ENCODE measurements around the gene ZNF575. TPM values are rescaled to one million over a fixed set of nuclear protein-coding genes. Genes with fewer than 3 reads are reported as not detected.
"Not testable (repeated sequence)": the region's sequence is repeated elsewhere in the genome, so short reads cannot be mapped to it uniquely, and the experiment has no call there.

Gene ZNF575
- total and polyA plus RNA-seq, 10 of the 15 experiments (the other 5 are each of a cell fraction or from before 2014, with no cell fraction given) = 0.18 to 2.8 (median 0.75) TPM

- ATAC-seq (no peak), DNase-seq (ENCODE audit: low read depth, low spot score) (no peak), FAIRE-seq (no peak)
- peaks cover 3% of the 10 kb centered on the region; the same call in 1 of the 2 replicates for H3K4me1 ChIP-seq (ENCODE audit: control insufficient read depth, insufficient read depth, low read length)
- no peaks in the 10 kb centered on the region for H3K27me3 ChIP-seq (replicated peaks in 1 of 2; ENCODE audit: control insufficient read depth in 2 of 2, insufficient read depth in 2 of 2, low read length in 1 of 2)
- H4K20me1 ChIP-seq (ENCODE audit: control insufficient read depth, insufficient read depth) = no peaks in the 10 kb centered on the region
- ChIA-PET SMC1A (ENCODE audit: uncharacterized antibody, unreplicated experiment) (interaction anchor here (3.4 to 6.9 kb wide), 2 partner anchors 18 to 76 kb away, joined by 11 to 194 read pairs; partner anchors contain the start of gene PHLDB3), POLR2A (no interaction called here), RAD21 (ENCODE audit: unreplicated experiment) (interaction anchor here (0.7 to 1.8 kb wide), 3 partner anchors 19 to 76 kb away, joined by 3 to 7 read pairs (median 4); no protein-coding TSS in a partner anchor), CTCF (interaction anchor here (4.0 to 9.3 kb wide), 4 partner anchors 18 to 91 kb away, joined by 11 to 393 read pairs (median 33); partner anchors contain the start of gene PHLDB3)
- BruUV-seq (replicated peaks) = no TSS peak
- no peaks in the 10 kb centered on the region for H3K9me3 ChIP-seq (replicated peaks; ENCODE audit: control insufficient read depth, insufficient read depth, low read length)
- no peak overlapping the region for H3K9ac ChIP-seq (ENCODE audit: control insufficient read depth, insufficient read depth, low read length)
- 97% methylated on average over 5 of the region's 5 CpGs for WGBS (ENCODE audit: insufficient coverage, insufficient replicate concordance, low lambda C conversion rate, missing lambda C conversion rate)
- intact Hi-C loops (cut with micrococcal nuclease; ENCODE audit: unreplicated experiment) = no loop called here
- H2AFZ ChIP-seq (ENCODE audit: control insufficient read depth, low read depth, low read length) = no peak overlapping the region
- H3K4me3 ChIP-seq = no peak overlapping the region
- TF ChIP-seq CUX1 (IDR thresholded peaks at IDR 0.05; ENCODE audit: insufficient replicate concordance, low read depth, low read length) (no peak), IRF4 (IDR thresholded peaks at IDR 0.05; ENCODE audit: low read depth, low read length) (no peak)
- H3K36me3 ChIP-seq (ENCODE audit: control insufficient read depth in 2 of 2, insufficient read depth in 2 of 2, low read length in 1 of 2) = no peaks in the 10 kb centered on the region; a peak in 1 of 4 replicates
- no peak overlapping the region for H3K4me2 ChIP-seq (ENCODE audit: control insufficient read depth, insufficient read depth)
- H3K27ac ChIP-seq (ENCODE audit: control insufficient read depth, insufficient read depth) = no peak overlapping the region
- in situ Hi-C loops (cut with MboI) = loop anchor here (5.0 kb wide), 1 partner anchor 76 kb away; no protein-coding TSS in a partner anchor
- peaks cover 12% of the 10 kb centered on the region for H3K79me2 ChIP-seq (ENCODE audit: control insufficient read depth, insufficient read depth, low read length)
These were observed 10.1 kb upstream of the ZNF575 start for GRCh38 chr19:43522929-43523328.

GRCh38 chr19:43523696-43524095 lies 9.3 kb upstream of the ZNF575 start:
- 100% methylated on average over 8 of the region's 8 CpGs for WGBS (ENCODE audit: insufficient coverage, insufficient replicate concordance, low lambda C conversion rate, missing lambda C conversion rate)

More at GRCh38 chr19:43523696-43524095, 9.3 kb upstream of the ZNF575 start:
- ATAC-seq; H3K36me3 ChIP-seq (ENCODE audit: control insufficient read depth in 2 of 2, insufficient read depth in 2 of 2, low read length in 1 of 2); intact Hi-C loops (cut with micrococcal nuclease; ENCODE audit: unreplicated experiment); H3K4me2 ChIP-seq (ENCODE audit: control insufficient read depth, insufficient read depth); H3K9me3 ChIP-seq (replicated peaks; ENCODE audit: control insufficient read depth, insufficient read depth, low read length); H2AFZ ChIP-seq (ENCODE audit: control insufficient read depth, low read depth, low read length); H3K9ac ChIP-seq (ENCODE audit: control insufficient read depth, insufficient read depth, low read length); BruUV-seq (replicated peaks); H3K4me1 ChIP-seq (ENCODE audit: control insufficient read depth, insufficient read depth, low read length); H4K20me1 ChIP-seq (ENCODE audit: control insufficient read depth, insufficient read depth); FAIRE-seq; H3K27ac ChIP-seq (ENCODE audit: control insufficient read depth, insufficient read depth); H3K4me3 ChIP-seq; DNase-seq (ENCODE audit: low read depth, low spot score); H3K27me3 ChIP-seq (replicated peaks in 1 of 2; ENCODE audit: control insufficient read depth in 2 of 2, insufficient read depth in 2 of 2, low read length in 1 of 2): not testable (repeated sequence)
- ChIA-PET SMC1A (ENCODE audit: uncharacterized antibody, unreplicated experiment) (interaction anchor here (3.3 to 3.4 kb wide), 2 partner anchors 19 to 76 kb away, joined by 11 to 22 read pairs; partner anchors contain the start of gene PHLDB3), POLR2A (interaction anchor here (0.6 kb wide), 1 partner anchor 1985 kb away, joined by 4 read pairs; no protein-coding TSS in a partner anchor), CTCF (interaction anchor here (2.8 to 9.3 kb wide), 3 partner anchors 19 to 92 kb away, joined by 9 to 393 read pairs (median 11); partner anchors contain the start of gene PHLDB3), RAD21 (ENCODE audit: unreplicated experiment) (interaction anchor here (1.7 to 3.3 kb wide), 2 partner anchors 71 to 145 kb away, joined by 5 to 29 read pairs; partner anchors contain the start of genes IRGQ and ZNF576)
- in situ Hi-C loops (cut with MboI) = loop anchor here (5.0 kb wide), 1 partner anchor 76 kb away; no protein-coding TSS in a partner anchor
- peaks cover 12% of the 10 kb centered on the region for H3K79me2 ChIP-seq (ENCODE audit: control insufficient read depth, insufficient read depth, low read length)

Measured in GM12878 (cell line).